G401.6 (cell line): ENCODE measurements around the gene HABP4.

Source experiments
- FAIRE-seq: peaks from 2 replicates; lab custom pipeline; 2012; peaks lifted over from hg19 to GRCh38; lab: Jason Lieb, UNC

The HABP4 gene

DNA sequence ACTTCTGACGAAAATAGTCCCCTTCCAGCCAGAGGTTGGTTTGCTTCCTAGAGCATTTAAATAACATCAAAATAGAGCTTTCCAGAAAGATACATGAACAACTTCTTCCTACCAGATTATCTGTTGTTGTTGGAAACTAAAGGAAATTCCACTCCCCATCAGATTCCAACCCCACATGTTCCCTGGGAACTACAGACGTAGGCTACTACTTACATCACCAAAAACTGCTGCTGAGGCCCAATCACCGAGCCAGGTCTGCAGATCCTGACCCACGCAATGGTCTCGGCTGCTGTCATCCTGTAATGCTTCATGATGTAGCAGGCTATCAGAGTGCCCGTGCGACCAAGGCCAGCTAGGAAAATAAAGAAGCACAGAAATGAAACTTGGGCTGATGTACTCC is 73.4 kb downstream of the HABP4 start:
- FAIRE-seq: no peak

DNA sequence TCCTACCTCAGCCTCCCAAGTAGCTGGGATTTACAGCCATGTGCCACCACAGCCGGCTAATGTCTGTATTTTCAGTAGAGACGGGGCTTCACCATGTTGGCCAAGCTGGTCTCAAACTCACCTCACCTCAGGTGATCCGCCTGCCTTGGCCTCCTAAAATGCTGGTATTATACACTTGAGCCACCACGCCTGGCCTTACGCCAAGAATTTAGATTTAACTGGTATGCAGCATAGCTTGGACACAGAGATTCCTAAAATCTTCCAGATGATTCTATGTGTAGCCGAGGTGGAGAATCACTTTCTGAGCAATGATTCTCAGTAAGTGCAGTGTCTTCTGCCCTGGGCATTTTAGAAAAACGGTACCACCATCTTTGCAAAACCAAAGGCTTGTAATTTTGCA is 74.1 kb downstream of the HABP4 start:
- no peak for FAIRE-seq

DNA sequence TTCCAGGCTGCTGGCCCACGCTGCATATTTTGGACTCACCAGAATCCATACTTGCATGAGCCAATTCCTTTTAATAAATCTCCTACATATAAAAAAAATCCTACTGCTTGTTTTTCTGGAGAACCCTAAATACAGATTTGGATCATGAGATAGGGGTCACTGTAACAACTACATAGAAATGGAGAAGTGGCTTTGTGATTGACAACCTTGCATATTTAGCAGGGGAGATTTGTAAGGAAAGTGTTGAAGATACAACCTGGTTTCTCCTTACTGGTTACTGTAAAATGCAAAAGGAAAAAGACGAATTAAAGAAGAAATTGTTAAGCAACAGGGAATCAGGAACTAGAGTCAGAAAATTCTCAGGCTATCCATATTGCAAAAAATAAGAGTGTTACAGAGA is 74.8 kb downstream of the HABP4 start:
- no peak for FAIRE-seq

DNA sequence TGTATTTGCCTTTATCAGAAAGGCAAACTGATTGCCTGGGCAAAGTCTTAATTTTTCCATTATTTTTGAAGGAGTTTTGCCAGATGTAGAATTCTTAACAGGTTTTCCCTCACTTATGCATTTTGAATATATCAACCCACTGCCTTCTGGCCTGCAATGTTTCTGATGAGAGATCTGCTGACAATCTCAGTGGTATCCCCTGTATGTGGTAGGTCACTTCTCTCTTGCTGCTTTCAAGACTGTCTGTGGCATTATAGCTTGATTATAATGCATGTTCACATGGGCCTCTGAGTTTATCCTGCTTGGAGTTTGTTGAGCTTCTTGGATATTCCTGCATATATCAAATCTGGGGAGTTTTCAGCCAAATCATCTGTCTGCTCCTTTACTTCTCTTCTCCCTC is 82.2 kb downstream of the HABP4 start:
- FAIRE-seq: no peak

DNA sequence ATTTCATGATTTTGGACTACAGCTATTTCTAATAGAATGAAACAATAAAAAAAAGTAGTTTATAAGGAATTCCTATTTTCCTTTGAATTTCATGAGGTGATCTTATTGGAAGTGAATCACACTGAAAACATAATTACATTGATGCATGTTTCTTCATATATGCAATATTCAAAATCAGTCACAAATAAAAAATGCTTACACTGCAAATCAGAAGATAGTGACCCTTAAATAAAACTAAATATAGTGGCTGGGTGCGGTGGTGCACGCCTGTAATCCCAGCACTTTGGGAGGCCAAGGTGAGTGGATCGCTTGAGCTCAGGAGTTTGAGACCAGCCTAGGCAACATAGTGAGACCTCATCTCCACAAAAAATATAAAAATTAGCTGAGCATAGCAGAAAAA is 90.1 kb downstream of the HABP4 start:
- no peak for FAIRE-seq
